Measurements from ENCODE around the gene MTX1. TPM values are rescaled to one million over a fixed set of nuclear protein-coding genes. Genes with fewer than 3 reads are reported as not detected.

The MTX1 gene
- total and polyA plus RNA-seq, 9 of the 15 experiments (the other 6 are each of a cell fraction or from before 2014, with no cell fraction given), result 29.1 to 98.4 (median 66.9) TPM

DNA sequence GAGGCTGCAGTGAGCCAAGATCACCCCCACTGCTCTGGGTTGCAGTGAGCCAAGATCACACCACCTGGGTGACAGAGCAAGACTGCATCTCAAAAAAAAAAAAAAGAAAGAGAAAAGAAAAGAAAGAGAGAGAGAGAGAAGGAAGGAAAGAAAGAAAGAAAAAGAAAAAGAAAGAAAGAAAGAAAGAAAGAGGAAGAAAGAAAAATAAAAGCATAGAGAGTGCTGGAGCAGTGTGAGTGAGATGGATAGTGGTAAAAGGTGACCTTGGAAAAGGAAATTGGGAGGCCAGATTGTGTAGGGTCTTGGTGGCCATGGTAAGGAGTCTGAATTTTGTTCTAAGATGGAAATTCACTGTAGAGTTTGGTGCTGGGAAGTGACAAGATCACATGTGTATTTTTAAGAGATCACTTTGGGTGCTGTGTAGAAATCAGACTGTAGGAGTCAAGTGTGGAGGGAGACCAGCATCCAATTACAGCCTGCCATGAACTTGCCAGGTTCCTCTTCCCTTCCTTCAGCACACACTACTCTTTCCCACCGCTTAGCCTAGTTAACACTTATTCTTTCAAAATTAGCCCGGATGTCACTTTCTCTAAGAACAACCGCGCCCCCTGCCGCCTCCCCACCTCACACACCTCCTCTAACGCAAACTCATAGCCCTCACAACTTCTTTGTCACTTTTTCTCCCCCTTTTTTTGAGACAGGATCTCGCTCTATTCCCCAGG, 17.9 kb downstream of the MTX1 start (continued):
- TF ChIP-seq, protein P1, sequence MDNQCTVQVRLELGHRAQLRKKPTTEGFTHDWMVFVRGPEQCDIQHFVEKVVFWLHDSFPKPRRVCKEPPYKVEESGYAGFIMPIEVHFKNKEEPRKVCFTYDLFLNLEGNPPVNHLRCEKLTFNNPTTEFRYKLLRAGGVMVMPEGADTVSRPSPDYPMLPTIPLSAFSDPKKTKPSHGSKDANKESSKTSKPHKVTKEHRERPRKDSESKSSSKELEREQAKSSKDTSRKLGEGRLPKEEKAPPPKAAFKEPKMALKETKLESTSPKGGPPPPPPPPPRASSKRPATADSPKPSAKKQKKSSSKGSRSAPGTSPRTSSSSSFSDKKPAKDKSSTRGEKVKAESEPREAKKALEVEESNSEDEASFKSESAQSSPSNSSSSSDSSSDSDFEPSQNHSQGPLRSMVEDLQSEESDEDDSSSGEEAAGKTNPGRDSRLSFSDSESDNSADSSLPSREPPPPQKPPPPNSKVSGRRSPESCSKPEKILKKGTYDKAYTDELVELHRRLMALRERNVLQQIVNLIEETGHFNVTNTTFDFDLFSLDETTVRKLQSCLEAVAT (IDR thresholded peaks at IDR 0.05), result peak; percentile 37 to 58; a peak in 3 of 4 replicates
- TF ChIP-seq RCOR1 (IDR thresholded peaks at IDR 0.05; ENCODE audit: borderline replicate concordance in 1 of 2, low read depth in 2 of 2, low read length in 2 of 2), result peak; percentile 12 to 49; a peak in 2 of 4 replicates
- no peak for TF ChIP-seq NFE2 (IDR thresholded peaks at IDR 0.05; ENCODE audit: low read depth)
- no peak for TF ChIP-seq XRCC3 (IDR thresholded peaks at IDR 0.05)
- TF ChIP-seq ZKSCAN1 (IDR thresholded peaks at IDR 0.05; ENCODE audit: low read depth, low read length), result no peak
- TF ChIP-seq ARID2 (IDR thresholded peaks at IDR 0.05), result peak; percentile 58
- peak; percentile 43 for TF ChIP-seq ZFP36 (IDR thresholded peaks at IDR 0.05; ENCODE audit: low read depth, low read length, partially characterized antibody)
- TF ChIP-seq RAD21 (CRISPR knock-in tag; conservative IDR thresholded peaks at IDR 0.05 in 1 of 2, IDR thresholded peaks at IDR 0.05 in 1 of 2), result peak; percentile 76 to 79
- TF ChIP-seq, protein P2, sequence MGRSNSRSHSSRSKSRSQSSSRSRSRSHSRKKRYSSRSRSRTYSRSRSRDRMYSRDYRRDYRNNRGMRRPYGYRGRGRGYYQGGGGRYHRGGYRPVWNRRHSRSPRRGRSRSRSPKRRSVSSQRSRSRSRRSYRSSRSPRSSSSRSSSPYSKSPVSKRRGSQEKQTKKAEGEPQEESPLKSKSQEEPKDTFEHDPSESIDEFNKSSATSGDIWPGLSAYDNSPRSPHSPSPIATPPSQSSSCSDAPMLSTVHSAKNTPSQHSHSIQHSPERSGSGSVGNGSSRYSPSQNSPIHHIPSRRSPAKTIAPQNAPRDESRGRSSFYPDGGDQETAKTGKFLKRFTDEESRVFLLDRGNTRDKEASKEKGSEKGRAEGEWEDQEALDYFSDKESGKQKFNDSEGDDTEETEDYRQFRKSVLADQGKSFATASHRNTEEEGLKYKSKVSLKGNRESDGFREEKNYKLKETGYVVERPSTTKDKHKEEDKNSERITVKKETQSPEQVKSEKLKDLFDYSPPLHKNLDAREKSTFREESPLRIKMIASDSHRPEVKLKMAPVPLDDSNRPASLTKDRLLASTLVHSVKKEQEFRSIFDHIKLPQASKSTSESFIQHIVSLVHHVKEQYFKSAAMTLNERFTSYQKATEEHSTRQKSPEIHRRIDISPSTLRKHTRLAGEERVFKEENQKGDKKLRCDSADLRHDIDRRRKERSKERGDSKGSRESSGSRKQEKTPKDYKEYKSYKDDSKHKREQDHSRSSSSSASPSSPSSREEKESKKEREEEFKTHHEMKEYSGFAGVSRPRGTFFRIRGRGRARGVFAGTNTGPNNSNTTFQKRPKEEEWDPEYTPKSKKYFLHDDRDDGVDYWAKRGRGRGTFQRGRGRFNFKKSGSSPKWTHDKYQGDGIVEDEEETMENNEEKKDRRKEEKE (IDR thresholded peaks at IDR 0.05; ENCODE audit: borderline replicate concordance in 1 of 2, control insufficient read depth in 1 of 2, low read depth in 2 of 2, low read length in 1 of 2), result peak; percentile 5 to 72; a peak in 1 of 4 replicates
- no peak for TF ChIP-seq ZHX1 (conservative IDR thresholded peaks at IDR 0.05; ENCODE audit: low read length)
- TF ChIP-seq ZC3H4 (CRISPR knock-in tag; IDR thresholded peaks at IDR 0.05; ENCODE audit: borderline replicate concordance), result no peak
- TF ChIP-seq, protein P3, sequence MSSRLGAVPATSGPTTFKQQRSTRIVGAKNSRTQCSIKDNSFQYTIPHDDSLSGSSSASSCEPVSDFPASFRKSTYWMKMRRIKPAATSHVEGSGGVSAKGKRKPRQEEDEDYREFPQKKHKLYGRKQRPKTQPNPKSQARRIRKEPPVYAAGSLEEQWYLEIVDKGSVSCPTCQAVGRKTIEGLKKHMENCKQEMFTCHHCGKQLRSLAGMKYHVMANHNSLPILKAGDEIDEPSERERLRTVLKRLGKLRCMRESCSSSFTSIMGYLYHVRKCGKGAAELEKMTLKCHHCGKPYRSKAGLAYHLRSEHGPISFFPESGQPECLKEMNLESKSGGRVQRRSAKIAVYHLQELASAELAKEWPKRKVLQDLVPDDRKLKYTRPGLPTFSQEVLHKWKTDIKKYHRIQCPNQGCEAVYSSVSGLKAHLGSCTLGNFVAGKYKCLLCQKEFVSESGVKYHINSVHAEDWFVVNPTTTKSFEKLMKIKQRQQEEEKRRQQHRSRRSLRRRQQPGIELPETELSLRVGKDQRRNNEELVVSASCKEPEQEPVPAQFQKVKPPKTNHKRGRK (tag; IDR thresholded peaks at IDR 0.05), result peak; percentile 98
- peak; percentile 54; the same call in 1 of the 2 replicates for TF ChIP-seq ZNF589 (CRISPR knock-in tag; IDR thresholded peaks at IDR 0.05; ENCODE audit: low read depth)
- peak; percentile 74 for TF ChIP-seq ETV1 (tag; conservative IDR thresholded peaks at IDR 0.05; ENCODE audit: low read depth)
- peak; percentile 55; the same call in 1 of the 2 replicates for TF ChIP-seq SMARCA4 (IDR thresholded peaks at IDR 0.05)
- TF ChIP-seq TAL1 (IDR thresholded peaks at IDR 0.05), result no peak
- TF ChIP-seq YBX1 (IDR thresholded peaks at IDR 0.05), result no peak
- 0 out of 2 replicates have a peak, but pooled peaks have one; percentile 17 for TF ChIP-seq RFX5 (IDR thresholded peaks at IDR 0.05; ENCODE audit: low read depth, low read length)

All from K562 (cell line).